NCI-H345 treated with DMSO at 0.1 percent for 48 hours (cell line): ENCODE data around the gene OGA.

Experiments
- DNase-seq: peaks from one replicate; lab custom pipeline; 2025; ENCODE audit not compliant: unreplicated experiment; lab: John Stamatoyannopoulos, UW

The OGA gene

DNA sequence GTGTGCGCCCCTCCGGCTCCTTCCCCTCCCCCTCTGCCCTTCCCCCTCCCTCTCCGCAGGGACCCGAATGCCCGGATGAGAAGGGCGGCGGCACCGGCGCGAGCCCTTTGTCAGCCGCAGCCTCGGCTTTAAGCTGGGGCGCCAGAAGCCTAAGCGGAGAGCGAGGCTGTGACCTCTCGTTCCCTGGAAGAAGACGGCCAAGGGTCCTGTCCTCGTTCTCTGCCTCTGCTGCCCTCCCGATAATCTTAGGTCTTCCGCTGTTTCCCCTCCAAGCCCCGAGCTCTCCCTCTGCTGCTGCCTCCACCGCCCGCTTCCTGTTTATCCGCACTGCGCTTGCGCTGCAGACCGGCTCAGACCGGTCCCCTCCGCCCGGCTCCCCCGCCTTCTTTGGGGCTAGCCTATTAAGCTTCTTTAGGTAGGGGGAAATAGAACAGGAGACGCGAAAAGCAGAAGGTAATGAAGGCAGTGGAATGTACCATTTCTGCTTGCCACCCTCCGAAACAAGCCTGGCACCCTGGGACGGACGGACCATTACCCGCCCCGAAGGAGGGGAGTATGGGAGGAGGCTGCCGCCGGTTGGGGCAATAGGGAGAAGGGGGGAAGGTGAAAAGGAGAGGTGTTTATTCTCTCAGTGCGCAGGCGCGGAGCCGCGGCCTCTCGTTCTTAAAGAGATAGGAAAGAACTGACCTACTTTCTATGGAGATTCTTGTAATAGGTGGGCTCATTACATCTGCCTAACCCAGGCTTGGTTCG, at the start of gene OGA:
TSS of gene OGA (minus strand) at position 326 of the 753 bp plus-strand sequence. CDS start 422 bp downstream, outside the sequence.
- DNase-seq = peak; percentile 95

DNA sequence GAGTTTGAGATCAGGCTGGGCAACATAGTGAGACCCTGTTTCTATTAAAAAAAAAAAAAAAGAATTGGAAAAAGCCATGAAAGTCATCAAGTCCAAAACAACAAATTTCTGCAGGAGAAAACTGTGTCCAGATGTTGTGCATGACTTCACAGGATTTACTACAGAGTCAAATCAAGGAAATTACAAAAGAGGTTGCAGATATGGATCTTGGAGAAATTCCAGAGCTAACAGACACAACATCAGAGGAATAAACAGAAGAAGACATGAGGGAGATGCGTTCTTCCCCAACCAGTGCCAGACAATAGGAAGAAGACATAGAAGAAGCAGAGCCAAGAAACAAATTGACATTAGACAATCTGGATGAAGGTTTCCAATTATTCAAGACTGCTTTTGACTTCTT, 49.7 kb upstream of the OGA start:
- no peak for DNase-seq

DNA sequence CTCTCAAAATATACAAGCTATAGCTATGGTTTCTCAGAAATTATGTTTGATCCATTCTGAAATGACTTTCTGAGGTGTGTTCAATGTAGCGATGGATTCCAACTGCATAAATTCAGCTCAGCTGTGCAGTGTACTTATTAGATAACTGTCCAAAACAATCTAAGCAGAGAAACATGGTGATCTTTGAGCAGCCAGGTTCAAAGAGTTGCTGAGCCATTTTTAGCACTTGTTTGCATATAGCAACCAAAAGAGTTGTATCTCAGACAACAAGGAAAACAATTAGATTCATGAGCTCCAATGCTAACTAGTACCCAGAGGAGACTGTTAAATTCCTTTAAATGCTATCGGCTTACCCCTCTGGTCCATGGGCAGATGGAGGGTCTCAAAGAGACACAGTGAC, 41.3 kb upstream of the OGA start:
- DNase-seq = no peak

GRCh38 chr10:101858723-101859500, 40.7 kb upstream of the OGA start:
- no peak for DNase-seq

- DNase-seq = no peak
Observed at GRCh38 chr10:101857802-101858476, 39.7 kb upstream of the OGA start.

GRCh38 chr10:101856626-101857025, 38.4 kb upstream of the OGA start:
- DNase-seq = no peak

- DNase-seq = no peak
Observed at GRCh38 chr10:101851411-101852116, 33.3 kb upstream of the OGA start.

GRCh38 chr10:101850749-101851148, 32.5 kb upstream of the OGA start:
- no peak for DNase-seq

DNA sequence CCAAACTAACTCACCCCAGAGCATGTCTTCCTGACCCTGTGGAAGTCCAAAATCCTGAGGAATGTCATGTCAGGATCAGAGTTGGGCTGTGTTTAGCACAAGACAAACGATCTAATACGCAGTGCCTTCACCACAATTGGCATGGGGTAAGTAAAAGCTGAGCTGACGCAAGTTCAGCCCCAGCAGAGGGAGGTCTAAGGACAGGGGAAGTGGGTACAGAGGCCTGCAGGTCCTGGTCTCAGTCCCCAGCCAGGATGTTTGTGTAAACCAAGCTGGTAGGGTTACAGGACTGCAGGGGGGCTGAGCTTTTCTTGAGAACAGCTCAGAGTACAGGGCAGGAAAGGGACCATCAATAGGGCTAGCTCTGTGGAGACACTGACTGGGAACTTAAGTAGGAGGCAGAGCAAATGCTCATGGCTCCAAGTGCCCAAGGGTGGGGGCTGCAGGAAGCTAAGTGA, 30.7 kb upstream of the OGA start:
- DNase-seq = no peak

GRCh38 chr10:101848408-101848807, 30.2 kb upstream of the OGA start:
- no peak for DNase-seq

- DNase-seq = no peak
Observed at GRCh38 chr10:101845893-101846292, 27.6 kb upstream of the OGA start.

- peak; percentile 11 for DNase-seq
Observed at GRCh38 chr10:101843032-101844021, 25.1 kb upstream of the OGA start, which contains the start of gene KCNIP2. Gene KCNIP2, minus strand, starts transcription at chr10:101843800. Its CDS starts 232 bp downstream, at chr10:101843568.

GRCh38 chr10:101841826-101842225, 23.6 kb upstream of the OGA start:
- DNase-seq = no peak

DNA sequence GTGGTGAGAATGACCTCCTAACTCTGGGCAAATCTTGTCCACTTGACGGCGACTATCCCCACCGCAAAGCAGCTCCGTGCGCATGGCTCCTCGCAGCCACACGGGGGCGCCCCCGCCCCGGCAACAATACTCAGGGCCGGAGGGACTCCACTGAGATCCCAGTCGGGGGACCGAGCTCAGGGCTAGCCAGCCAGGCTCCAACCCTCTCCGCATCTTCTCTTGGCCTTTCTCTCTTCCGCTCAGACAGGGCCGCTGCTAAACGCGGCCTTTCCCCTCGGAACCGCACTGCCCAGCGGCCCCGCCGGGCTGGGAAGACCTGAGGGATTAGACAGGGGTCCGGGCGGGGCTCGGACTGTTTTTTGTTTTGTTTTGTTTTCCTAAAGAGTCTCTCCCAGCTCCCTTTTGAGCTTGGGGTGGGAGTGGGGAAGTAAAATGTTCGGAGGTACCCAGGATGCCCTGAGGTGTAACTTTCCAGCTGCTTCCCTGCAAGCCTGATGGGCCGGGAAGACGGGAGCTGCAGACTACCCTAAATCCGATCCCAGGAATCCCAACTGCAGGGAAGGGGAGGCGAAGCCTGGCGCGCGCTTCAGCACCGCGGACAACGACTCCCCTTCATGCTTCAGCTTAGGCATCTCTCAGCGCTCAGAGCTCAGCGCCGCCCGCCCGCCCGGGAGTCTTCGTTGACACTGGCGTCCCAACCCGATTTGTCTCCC, 22.7 kb upstream of the OGA start:
- DNase-seq = peak; percentile 33

- DNase-seq = no peak
Observed at GRCh38 chr10:101840102-101840684, 21.9 kb upstream of the OGA start.

- DNase-seq = peak; percentile 29
Observed at GRCh38 chr10:101839416-101840063, 21.3 kb upstream of the OGA start.

- DNase-seq = no peak
Observed at GRCh38 chr10:101839002-101839401, 20.8 kb upstream of the OGA start.

DNA sequence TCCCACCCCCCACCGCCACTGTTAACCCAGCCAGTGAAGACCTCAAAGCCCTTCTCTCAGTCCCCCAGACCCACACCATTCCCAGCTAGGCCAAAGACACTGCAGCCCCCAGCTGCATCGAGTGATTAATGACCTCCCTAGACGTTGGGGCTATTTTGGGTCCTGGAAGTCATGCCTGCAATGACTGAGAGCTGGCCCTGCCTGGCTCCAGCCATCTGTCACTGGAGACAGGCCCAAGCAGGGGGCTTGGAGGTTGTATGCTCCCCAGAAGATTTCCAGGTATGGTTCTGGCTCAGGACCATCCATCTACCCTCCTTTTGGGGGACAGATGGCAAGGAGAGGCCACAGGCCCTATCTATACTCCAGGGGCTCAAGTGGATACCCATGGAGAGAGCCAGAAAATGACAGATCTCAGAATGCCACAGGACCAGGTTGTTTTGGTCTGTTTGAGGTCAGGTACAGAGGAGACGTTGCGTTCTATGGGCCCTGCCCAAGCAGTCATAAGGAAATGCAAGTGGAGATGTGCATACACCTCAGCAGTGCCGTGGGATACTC, 20.2 kb upstream of the OGA start:
- DNase-seq = no peak
